GM21381 (cell line): ENCODE measurements around the gene ZSWIM3.
"Not testable (repeated sequence)": the region's sequence is repeated elsewhere in the genome, so short reads cannot be mapped to it uniquely, and the experiment has no call there.

Experiments used
- ATAC-seq: cut with Tn5 transposase; IDR thresholded peaks from one replicate; pipeline ENCODE4 v1.9.1; 2021; ENCODE audit warnings: mild to moderate bottlenecking, moderate library complexity; ENCODE audit not compliant: unreplicated experiment

ZSWIM3 gene

DNA sequence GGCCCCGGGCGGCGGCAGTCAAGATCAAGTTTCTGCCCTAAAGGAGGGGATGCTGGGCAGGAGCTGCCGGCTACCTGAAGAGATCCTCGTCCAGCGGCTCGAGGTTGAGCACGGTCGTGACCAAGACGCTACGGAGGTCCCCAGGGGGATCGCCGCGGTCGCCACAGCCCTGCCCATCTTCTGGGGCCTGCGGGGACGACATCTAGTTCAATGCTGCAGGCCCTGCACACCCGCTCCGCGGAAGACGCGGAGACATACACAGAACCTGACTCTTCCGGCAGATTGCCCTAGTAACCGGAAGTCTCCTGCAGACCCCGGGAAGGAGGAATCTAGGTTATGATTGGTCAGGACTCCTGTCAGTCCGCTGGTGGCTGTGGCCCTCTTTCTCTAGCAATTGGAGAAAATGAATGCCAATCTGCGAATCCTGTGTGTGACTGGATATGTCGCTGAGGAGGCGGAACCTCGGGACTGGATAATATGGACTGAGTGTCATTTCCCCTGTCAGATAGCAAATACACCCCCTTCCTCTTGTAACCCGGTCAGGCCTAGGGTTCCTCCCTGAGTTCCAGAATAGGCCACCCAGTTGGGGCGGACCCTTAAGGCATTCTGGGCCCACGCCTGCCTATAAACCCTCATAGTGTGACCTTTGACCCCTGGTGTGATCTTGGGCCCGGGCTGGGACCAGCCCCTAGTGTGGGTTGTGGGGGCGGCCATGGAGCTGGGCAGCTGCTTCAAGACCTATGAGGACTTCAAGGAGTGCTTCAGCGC lies at the start of gene ZSWIM3, which contains the start of gene ACOT8:
Gene ZSWIM3 (plus strand): TSS at position 501 of the 768 bp plus-strand sequence. CDS start 212 bp downstream, at position 713.
Gene ACOT8 (minus strand): TSS at position 279 of the 768 bp plus-strand sequence. CDS start 77 bp downstream, at position 202.
- ATAC-seq, result peak; percentile 93

DNA sequence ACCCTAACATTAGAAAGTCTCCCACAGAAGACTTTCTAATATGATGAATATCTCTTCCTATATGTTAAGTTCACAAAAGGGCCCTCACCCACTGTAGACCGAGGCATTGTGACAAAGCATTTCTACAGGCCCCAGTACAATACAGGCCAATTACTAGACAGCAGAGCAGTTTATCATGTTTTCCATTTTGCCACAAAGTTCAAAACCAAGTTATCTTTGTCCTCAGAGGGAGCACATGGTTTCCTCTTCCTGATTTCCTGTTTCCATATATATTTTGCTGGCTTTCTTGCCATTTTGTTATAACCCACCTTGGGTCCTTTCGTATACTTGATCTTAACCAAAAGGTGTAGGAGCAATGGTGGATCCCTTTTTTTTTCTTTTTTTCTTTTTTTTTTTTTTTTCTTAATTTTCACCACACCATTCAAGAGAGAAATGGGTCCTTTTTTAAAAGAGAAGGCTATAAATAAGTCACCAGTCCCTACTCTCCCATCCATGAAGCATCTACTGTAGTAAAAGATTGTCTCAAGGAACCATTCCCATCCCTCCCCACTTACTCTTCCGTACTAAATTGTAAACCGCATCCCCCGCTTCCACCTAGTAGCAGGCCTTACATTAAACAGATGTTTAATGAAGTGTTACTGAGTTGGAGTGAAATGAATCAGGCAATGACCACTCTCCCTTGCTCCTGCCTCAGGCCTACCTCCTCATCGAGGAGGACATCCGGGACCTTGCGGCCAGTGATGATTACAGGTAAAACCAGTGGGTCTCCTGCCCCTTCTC lies 47.0 kb upstream of the ZSWIM3 start:
- ATAC-seq, result no peak

DNA sequence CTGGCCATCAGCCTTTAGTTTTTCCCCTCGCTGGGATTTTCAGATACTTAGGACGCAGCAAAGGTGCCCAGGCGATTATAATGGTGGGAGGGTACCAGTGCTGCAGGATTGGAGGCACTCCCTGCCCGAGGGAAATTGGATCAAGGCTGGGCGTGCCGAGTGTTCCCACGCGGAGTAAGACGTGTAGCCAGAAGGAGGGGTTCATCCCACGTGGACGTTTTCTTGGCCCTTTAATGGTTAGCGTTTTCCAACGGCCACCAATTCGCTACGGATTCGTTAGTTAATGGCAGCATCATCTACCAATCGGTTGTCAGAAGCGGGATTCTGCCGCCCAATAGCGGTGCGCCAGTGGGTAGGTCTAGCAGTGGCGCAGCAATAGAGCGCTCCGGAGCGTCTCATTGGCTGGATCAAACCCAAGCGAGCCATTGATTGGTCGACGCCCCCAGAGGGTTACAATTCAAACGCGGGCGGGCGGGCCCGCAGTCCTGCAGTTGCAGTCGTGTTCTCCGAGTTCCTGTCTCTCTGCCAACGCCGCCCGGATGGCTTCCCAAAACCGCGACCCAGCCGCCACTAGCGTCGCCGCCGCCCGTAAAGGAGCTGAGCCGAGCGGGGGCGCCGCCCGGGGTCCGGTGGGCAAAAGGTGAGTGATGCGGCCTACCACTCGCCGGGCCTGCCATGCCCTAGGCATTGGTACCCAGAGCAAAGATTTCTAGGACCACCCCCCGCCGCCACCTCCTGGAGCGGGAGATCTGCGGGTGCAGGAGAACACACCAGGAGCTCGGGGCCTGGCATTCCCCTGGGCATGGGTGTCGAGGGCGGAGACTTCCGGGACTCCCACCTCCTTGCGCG lies 45.0 kb upstream of the ZSWIM3 start, which contains the start of gene UBE2C:
Gene UBE2C (plus strand): TSS at position 488 of the 849 bp plus-strand sequence. CDS start 52 bp downstream, at position 540.
- ATAC-seq, result peak; percentile 98

DNA sequence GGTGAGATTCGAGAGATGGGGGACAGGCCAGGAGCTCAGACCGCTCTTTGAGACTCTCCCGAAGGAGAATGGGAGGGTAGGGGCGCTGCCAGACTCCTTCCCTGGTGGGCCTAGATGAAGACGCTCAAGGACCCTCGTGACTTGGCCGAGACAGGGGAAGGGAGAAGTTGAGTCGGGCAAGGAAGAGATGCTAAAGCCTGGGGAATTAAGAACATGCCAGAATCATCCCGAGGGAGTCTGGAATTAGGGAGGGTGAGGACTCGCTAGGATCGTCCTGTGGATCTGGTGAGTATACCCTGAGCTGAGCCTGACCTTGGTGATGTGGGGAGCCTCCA lies 44.4 kb upstream of the ZSWIM3 start:
- no peak for ATAC-seq

DNA sequence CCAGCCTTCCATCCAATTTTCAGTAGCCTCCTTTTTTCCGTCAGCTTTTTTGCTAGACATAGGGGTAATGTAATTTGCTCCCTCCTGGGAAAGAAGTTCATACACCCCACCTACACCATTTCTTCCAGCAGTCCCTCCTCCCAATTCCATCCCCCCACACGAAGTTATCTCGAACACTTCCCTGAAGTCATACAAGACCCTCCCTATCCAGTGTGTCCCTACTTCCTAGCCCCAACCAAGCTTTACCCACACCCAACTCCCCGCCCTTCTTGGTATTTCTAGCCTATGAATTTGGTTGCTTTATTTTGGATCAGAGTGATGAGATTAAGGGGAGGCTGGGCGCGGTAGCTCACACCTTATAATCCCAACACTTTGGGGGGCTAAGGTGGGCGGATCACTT lies 43.9 kb upstream of the ZSWIM3 start:
- ATAC-seq, result no peak

DNA sequence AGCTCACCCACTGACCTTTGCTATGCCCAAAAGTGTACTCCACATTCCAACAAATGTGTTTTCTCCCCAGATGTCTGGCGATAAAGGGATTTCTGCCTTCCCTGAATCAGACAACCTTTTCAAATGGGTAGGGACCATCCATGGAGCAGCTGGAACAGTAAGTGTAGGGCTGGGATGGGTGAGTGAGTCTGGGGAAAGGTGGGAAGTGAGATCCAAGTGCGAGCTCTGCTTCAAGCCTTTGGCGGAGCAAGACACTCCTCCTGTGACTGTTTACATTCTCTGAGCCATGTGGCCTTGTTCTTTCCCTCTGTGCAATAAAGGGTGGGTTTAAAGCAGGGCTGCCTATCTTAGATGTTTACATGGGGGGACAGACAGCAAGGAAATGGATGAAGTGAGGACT lies 43.1 kb upstream of the ZSWIM3 start:
- no peak for ATAC-seq

DNA sequence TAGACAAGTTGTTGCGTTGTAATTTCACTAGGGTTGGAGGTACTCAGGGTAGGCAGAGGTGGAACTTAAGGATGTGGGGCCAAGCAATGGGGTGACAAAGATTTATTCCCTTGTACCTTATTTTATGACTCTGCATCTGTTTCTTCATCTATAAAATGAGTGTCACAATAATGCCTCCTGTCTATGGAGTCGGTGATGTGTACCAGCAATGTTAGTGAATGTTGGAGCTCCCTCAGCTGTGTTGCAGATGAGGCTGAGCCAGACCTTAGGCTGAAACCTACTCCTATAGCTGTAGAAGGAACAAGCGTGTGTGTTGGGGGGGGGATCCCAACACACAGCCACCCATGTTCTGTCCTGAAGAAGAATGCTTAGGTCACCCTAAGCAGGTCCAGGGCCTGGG lies 40.5 kb upstream of the ZSWIM3 start:
- no peak for ATAC-seq

DNA sequence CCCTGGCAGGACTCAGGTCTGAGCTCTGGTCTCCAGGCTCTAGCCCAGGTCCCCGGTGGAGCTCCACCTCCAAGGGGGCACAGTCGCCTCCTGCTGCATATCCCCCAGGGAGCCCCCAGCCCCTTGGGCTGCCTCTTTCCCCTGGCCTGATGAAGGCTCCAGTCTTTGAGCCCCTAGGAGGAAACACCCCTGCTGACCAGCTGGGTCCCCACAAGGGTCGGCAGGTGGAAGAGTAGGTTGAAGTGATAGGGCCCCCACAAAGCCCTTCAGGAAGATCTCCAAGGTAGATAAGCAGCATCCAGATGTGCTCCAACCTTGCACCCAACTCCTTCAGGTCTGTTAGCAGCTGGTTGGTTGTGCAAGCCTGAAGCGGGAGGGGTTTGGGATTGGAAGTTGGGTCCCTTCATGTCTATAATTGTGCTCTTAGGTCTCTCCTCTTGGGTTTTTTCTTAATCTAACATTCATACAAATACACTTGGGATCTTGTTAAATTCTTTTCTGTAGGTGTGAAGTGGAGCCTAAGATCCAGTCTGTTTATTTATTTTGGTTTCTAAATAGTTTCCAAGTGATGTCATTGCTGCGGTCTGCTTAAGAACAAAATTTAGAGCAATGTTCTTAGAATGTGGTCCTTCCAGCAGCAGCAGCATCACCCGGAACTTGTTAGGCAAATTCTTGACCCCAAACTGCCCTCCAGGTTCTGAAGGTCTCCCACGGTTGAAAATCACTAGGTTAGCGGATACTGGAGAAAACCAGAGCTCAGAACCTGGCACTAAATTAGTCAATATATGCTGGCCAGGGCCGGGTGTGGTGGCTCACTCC lies 39.8 kb upstream of the ZSWIM3 start:
- no peak for ATAC-seq

DNA sequence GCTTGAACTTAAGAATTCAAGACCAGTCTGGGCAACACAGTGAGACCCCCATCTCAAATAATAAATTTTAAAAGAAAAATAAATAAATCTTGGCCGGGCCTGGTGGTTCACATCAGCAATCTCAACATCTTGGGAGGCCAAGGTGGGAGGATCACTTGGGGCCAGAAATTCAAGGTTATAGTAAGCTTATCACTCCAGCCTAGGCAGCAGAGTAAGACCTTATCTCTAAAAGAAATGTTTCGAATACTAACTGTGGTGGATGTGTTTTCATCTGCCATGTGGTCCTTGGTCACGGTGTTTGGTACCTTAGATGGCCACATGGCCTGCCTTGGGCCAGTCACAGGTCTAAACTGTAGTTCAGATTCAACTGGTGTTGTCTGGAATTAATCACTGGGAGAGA lies 39.2 kb upstream of the ZSWIM3 start:
- ATAC-seq, result no peak

DNA sequence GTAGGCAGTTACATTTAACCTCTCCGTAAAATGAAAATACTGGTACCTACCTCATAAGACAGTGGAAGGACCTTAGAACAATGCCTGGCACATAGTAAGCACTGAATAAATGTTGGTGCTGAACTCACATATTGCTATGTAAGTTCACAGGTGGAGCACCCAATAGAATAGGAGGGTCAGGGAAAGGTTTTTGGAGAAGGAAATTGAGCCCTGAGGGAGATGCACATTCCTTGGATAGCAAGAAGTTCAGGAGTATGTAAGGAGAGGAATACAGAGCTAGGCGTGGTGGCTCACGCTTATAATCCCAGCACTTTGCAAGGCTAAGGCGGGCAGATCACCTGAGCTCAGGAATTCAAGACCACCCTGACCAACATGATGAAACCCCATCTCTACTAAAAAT lies 37.9 kb upstream of the ZSWIM3 start:
- no peak for ATAC-seq

DNA sequence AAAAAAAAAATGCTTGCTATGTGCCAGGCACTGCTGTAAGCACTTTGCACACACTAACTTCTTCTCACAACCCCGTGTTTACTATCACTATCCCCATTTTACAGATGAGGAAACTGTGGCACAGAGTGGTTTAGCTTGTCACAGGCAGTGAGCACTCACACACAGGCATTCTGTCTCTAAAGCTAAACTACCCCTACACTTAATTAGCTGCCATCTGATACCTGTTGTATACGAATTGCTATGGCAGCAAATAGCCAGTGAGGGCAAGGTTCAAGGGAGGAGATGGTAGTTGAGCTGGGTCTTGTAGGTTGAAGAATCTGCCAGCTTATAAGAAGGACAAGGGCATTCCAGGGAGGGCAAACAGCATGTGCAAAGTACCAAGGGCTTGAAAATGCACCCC lies 35.5 kb upstream of the ZSWIM3 start:
- no peak for ATAC-seq

DNA sequence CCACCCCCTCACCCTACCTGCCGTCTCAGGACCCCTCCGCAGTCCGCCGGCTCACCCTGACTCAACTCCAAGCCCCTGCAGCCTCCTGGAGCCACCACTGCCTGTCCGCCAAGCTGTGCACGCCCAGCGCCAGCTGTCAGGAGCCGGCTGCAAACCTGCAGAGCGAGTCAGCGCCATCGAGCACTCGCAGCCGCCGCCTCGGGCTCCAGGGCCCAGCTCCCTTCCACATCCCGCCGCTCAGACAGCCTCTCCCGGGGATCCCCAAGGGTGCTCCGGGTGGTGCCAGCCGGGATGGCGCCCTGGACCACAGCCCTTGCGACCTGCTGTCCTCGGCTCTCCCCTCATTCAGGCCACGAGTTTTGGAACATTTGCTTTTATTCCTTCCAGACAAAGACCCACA lies 34.6 kb upstream of the ZSWIM3 start:
- no peak for ATAC-seq

DNA sequence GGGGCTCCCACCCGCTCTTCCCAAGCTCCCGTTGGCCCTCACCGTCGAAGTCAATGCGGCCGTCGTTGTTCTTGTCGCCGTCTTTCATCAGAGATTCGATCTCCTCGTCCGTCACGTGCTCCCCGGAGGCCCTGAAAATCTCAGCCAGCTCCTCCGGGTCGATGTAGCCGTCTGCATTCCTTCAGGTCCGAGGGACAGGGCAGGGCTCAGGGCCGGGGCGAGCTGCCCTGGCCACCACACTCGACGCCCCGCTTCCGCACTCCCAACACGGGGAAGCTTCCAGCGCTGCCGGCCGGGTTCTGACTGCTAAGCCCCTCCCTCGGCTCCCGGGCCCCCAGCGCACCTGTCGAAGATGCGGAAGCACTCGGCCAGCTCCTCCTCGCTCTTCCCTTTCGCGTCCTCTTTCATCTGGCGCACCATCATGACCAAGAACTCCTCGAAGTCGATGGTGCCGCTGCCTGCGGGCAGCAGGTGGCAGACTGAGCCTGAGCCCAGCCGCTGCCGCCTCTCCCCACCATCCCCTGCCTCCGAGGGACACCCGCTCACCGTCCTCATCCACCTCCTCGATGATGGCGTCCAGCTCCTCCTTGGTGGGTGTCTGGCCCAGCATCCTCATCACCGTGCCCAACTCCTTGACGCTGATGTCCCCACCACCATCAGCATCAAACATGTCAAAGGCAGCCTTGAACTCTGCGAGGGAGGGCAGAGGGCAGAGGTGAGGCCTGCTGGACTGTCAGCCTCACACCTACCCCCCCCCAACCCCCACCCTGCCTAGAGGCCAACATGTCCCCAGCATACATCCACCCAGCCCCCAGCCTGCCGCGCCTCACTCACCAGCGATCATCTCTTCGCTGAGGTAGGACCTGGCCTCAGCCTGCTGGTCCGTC lies 33.2 kb upstream of the ZSWIM3 start:
- no peak for ATAC-seq

DNA sequence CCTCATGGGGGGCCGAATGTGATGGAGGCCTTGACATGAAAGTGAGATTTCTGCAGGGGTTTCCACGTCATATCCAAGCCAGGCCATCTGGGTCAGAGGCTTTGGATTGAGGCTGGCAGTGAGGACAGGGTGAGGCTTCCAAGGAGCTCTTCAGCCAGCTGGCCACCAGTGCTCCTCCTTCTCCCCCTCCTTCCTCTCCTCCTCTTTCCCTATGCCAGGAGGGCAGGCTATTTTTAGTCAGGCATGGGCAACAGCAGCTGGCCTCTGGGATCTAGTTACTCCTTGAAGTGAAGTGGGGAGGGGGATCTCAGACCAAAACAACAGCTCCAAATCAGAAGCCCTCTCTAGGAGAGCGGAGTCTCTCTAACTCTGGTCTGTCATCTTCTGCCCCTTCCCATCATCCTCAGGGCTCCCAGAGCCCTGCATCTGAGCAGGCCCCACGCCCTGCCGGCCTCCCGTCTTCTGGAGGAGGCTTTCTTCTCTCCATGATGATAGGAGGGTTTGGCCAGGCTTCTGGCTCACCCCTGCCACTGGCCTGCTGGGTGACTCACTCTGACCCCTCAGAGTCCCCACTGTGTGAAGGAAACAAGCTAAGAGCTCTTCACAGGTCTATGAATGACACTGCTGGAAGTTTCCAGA lies 30.9 kb upstream of the ZSWIM3 start:
- ATAC-seq, result no peak

DNA sequence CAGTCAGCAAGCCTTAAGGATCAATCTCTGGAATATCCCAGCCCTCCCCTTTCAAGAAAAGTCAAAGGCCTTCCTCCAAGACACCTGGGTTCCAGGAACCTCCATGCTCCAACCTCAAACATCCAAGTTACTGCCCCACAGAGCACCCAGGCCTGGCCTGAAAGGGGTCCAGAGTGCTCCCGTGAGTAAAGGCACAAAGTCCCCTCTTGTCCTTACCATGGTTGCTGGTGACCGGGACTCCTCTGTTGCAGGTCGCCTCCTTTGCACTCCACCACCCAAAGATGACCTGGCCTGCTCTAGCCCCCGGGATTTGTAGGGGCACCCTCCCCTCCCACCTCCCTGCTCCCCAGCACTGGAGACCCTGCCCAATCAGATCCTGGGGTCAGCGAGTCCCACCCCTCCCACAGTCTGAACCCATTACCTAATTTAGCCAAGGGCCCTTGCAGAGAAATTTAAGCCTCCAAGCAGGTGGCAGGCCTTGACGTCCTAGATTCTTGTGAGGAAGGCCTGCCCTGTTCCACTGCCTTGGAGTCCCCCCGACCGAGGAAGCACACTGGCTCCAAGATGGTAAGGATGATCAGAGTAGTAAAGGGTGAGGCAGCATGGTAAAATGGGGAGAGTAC lies 30.3 kb upstream of the ZSWIM3 start, which contains the start of gene TNNC2:
Gene TNNC2 (minus strand): TSS at position 283 of the 623 bp plus-strand sequence. CDS start 64 bp downstream, at position 219.
- ATAC-seq, result no peak

DNA sequence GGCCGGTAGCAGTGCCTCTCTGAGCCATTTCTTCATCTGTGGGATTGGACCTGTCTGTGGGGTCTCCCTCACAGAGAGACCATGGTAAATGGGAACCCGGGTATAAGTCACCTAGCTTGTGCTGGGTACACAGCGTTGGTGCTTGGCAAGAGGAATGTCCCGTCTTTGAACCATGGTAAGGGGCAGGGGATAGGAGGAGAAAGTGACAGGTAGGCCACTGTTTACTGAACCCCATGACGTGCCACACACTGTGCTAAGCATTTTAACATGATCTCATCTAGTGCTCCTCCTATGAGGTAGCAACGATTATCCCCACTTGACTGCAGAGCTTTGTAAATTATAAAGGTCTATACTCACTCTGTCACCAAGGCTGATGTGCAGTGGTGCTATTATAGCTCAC lies 29.7 kb upstream of the ZSWIM3 start:
- no peak for ATAC-seq

DNA sequence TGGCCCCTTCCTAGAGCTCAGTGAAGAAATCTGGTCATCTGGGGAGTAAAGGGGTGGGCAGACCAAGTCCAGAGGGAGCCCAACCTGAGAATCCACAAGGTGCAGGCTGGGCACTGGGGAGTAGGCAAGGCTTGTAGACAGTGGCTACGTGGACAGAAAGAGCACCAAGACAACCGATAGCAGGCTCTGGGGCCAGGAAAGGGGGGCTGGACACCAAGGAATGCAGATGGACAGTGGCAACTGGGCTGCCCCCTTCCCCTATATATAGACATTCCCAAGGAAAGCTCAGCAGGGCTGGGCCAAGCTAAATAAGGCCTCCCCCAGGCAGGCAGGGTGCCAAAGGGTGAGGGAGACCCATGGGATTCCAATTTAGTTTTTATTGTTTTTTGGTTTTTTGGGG lies 28.8 kb upstream of the ZSWIM3 start:
- no peak for ATAC-seq

DNA sequence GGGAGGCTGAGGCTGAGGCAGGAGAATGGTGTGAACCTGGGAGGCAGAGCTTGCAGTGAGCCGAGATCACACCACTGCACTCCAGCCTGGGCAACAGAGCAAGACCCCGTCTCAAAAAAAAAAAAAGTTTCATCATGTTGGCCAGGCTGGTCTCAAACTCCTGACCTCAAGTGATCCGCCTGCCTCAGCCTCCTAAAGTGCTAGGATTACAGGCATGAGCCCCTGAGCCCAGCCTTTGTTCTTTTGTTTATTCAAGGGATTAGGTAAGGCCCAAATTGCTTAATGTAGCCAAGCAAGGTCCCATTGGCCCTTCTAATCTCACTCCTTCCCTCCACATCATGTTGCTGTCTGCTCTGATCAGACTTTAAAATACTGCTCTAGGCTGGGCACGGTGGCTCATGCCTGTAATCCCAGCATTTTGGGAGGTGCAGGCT lies 27.7 kb upstream of the ZSWIM3 start:
- ATAC-seq, result not testable (repeated sequence)
